Neural progenitor cell (in vitro differentiated cells): ENCODE data around the gene CLCN4.

Experiments used
- EZH2 ChIP-seq: fragments of 200-600 bp; sonication (generic); IDR thresholded peaks from 2 replicates; pipeline ENCODE4 v1.6.1; 2017; ENCODE audit warnings: antibody characterized with exemption, mild to moderate bottlenecking, moderate library complexity
- TF ChIP-seq, protein P1 (sequence below): fragments of 200-600 bp; sonication (generic); IDR thresholded peaks from 2 replicates; pipeline ENCODE4 v1.5.1; 2017; ENCODE audit warnings: antibody characterized with exemption, mild to moderate bottlenecking

DNA sequence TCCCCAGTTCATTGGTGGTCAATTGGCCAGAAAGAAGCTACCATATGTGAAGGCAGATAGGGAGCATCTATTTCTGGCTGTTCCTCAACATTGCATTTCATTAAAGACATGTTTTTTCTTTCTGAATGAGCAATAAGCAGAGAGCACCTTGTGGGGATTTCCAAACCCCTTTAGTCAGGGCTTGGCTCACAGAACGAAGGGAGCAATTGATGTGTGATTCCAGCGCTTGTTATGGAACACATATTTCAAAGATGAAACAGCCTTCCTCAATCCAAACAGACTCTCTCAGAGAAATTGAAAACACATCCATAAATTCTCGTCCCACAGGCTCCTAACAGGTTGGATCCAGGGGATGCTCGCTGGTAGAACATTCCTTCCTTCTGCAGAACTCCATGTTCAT lies 84.1 kb downstream of the CLCN4 start:
- TF ChIP-seq, protein P1, sequence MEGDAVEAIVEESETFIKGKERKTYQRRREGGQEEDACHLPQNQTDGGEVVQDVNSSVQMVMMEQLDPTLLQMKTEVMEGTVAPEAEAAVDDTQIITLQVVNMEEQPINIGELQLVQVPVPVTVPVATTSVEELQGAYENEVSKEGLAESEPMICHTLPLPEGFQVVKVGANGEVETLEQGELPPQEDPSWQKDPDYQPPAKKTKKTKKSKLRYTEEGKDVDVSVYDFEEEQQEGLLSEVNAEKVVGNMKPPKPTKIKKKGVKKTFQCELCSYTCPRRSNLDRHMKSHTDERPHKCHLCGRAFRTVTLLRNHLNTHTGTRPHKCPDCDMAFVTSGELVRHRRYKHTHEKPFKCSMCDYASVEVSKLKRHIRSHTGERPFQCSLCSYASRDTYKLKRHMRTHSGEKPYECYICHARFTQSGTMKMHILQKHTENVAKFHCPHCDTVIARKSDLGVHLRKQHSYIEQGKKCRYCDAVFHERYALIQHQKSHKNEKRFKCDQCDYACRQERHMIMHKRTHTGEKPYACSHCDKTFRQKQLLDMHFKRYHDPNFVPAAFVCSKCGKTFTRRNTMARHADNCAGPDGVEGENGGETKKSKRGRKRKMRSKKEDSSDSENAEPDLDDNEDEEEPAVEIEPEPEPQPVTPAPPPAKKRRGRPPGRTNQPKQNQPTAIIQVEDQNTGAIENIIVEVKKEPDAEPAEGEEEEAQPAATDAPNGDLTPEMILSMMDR = no peak
- TF ChIP-seq EZH2 = no peak
